Ovary (tissue), 9 donors: ENCODE measurements around the gene CCDC12. TPM values are rescaled to one million over a fixed set of nuclear protein-coding genes. Genes with fewer than 3 reads are reported as not detected.

Experiments
- DNase-seq, 5 donors: peaks; one replicate each; pipeline ENCODE4 v3.0.0-alpha.2; 2019 to 2020
- H3K27ac ChIP-seq, 2 donors: fragments of 200-600 bp; one replicate each; pipeline versions ENCODE4 v1.5.1 to v1.8.0; 2019 to 2022
- H3K27me3 ChIP-seq: fragments of 200-600 bp; one replicate; pipeline ENCODE4 v1.8.0; 2022
- H3K36me3 ChIP-seq: fragments of 200-600 bp; sonication (generic); one replicate; pipeline ENCODE4 v1.5.1; 2019
- H3K4me1 ChIP-seq: one replicate; pipeline ENCODE4 v1.8.1; 2013; ENCODE audit warnings: mild to moderate bottlenecking, moderate library complexity; ENCODE audit not compliant: insufficient read depth
- H3K4me3 ChIP-seq: fragments of 200-600 bp; sonication (generic); one replicate; pipeline ENCODE4 v1.5.1; 2017
- H3K9me3 ChIP-seq, 2 donors: fragments of 200-600 bp in 1 of 2; sonication (generic) in 1 of 2; one replicate each; pipeline versions ENCODE4 v1.5.1 to v1.8.1; 2013 to 2019; ENCODE audit warnings: mild to moderate bottlenecking in 1 of 2, moderate library complexity in 1 of 2
- EP300 ChIP-seq: sonication (generic); formaldehyde crosslinking; IDR thresholded peaks from one replicate; pipeline ENCODE4 v1.6.1; 2017; ENCODE audit warnings: antibody characterized with exemption
- POLR2A ChIP-seq: fragments of 450-650 bp; IDR thresholded peaks from one replicate; pipeline ENCODE4 v1.6.1; 2017; ENCODE audit warnings: antibody characterized with exemption, mild to moderate bottlenecking, moderate library complexity
- WGBS, 3 donors: extraction: QIAGEN DNeasy Blood & Tissue Kit in 1 of 3; methylation state at CpG; one replicate each; pipeline versions ENCODE4 v1.1.5 to v1.1.7; 2013 to 2017; 5-methylcytosine and 5-hydroxymethylcytosine counted together
- intact Hi-C, 4 donors: fragments of 100-400 bp; cut with DNase I; formaldehyde crosslinking; loops; one replicate each; pipeline versions ENCODE4 v1.11.0 to v1.15.1; 2022 to 2023
- polyA plus RNA-seq, 2 donors: library from polyadenylated mRNA; stranded (reverse); fragments of 200-250 nt in 1 of 2; fragments of 350-450 nt in 1 of 2; fragmentation: Illumina TruSeq in 1 of 2; extraction: RNeasy Lipid Tissue Mini Kit (QIAGEN cat#74804) in 1 of 2; gene quantifications; one replicate each; pipeline ENCODE4 v1.2.3, GENCODE V29; 2013 to 2014
- total RNA-seq, 7 donors: library from RNA; depleted of rRNA in 2 of 7; stranded (reverse); fragments of >200 nt in 2 of 7; fragmentation: NEBNext Ultra II Directional in 3 of 7; extraction: Animal tissue kit (Norgen Biotek cat#: 25700) in 3 of 7; gene quantifications; one replicate each; pipeline versions ENCODE4 v1.1.0 to v1.2.4, GENCODE V29; 2016 to 2023
- TF ChIP-seq, protein P1 (sequence below), 3 donors: fragments of 450-650 bp in 2 of 3; fragments of 200-600 bp in 1 of 3; IDR thresholded peaks; one replicate each; pipeline versions ENCODE4 v1.5.1 to v1.8.0; 2016 to 2022; ENCODE audit warnings: antibody characterized with exemption in 3 of 3, mild to moderate bottlenecking in 1 of 3
- donor health status: DM: no; HTN: no; CAD: no; lungs with moderate emphysema.
- donor health status: DM: no; HTN: no; CAD: no.
- donor health status: Bipolar disorder and iron deficiency.
- donor health status: DM: yes; HTN: yes; CAD: no.
- donor health status: DM: no; HTN: no; CAD: no.
- donor health status: DM: yes; HTN: yes; CAD: no.

The CCDC12 gene
- total and polyA plus RNA-seq, 9 donors = 32.2 to 66.7 (median 42.3) TPM

DNA sequence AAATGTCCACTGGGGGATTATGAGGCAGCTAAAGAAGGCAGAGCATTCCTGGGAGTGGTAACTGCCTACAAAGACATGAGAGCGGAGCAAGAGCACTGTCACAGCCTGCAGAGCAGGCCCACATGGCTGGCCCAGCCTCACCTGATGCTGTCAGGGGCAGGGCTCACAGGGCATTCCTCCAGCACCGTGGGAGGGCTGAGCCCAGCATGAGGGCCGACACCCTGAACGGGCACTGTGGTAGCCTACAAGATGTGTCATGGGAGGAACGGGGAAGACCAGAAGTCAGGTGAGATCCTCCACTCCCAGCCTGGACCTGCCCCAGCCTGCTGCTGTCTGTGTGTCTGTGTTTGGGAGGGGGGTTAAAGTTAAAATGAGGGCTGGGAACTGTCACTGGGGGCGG lies 30.1 kb downstream of the CCDC12 start:
- Histone ChIP-seq H3K36me3 (no peaks in the 10 kb centered on the region), H3K9me3 (no peaks in the 10 kb centered on the region), H3K27ac (no peak overlapping the region), H3K27me3 (no peaks in the 10 kb centered on the region), H3K4me1 (peaks cover 44% of the 10 kb centered on the region), H3K4me3 (no peak overlapping the region)
- no peak for TF ChIP-seq POLR2A
- TF ChIP-seq, protein P1, sequence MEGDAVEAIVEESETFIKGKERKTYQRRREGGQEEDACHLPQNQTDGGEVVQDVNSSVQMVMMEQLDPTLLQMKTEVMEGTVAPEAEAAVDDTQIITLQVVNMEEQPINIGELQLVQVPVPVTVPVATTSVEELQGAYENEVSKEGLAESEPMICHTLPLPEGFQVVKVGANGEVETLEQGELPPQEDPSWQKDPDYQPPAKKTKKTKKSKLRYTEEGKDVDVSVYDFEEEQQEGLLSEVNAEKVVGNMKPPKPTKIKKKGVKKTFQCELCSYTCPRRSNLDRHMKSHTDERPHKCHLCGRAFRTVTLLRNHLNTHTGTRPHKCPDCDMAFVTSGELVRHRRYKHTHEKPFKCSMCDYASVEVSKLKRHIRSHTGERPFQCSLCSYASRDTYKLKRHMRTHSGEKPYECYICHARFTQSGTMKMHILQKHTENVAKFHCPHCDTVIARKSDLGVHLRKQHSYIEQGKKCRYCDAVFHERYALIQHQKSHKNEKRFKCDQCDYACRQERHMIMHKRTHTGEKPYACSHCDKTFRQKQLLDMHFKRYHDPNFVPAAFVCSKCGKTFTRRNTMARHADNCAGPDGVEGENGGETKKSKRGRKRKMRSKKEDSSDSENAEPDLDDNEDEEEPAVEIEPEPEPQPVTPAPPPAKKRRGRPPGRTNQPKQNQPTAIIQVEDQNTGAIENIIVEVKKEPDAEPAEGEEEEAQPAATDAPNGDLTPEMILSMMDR (IDR thresholded peaks at IDR 0.05) = no peak
- no peak for TF ChIP-seq EP300
- no peak for DNase-seq
- 83 to 87% (median 85%) methylated on average over 6 of the region's 6 CpGs for WGBS, 3 donors
- intact Hi-C loops = no loop called here

DNA sequence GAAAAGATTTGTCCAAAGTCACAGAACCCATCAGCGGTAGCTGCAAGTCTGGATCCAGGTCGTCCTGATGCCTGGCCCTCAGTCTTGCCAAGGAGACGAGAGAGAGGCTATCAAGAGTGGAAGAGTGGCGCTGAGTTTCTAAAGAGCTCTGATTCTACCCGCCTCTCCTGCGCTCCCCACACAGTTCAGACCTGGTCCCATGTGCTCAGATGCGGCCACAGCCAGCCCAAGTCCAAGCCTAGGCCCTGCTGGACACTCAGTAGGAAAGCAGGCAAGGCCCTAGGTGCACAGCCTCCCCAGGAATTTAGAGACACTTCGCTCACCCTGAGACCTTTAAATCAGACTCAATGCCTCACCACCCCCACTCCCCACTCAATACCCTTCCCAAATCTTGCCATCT lies 32.4 kb downstream of the CCDC12 start:
- 89 to 92% (median 90%) methylated on average over 8 of the region's 8 CpGs for WGBS, 3 donors
- Histone ChIP-seq H3K27ac (no peak overlapping the region), H3K4me3 (no peak overlapping the region), H3K36me3 (no peaks in the 10 kb centered on the region), H3K9me3 (no peaks in the 10 kb centered on the region), H3K27me3 (no peaks in the 10 kb centered on the region), H3K4me1 (peaks cover 36% of the 10 kb centered on the region)
- intact Hi-C loops = no loop called here
- no peak for DNase-seq
- TF ChIP-seq, protein P1 (IDR thresholded peaks at IDR 0.05) = no peak

DNA sequence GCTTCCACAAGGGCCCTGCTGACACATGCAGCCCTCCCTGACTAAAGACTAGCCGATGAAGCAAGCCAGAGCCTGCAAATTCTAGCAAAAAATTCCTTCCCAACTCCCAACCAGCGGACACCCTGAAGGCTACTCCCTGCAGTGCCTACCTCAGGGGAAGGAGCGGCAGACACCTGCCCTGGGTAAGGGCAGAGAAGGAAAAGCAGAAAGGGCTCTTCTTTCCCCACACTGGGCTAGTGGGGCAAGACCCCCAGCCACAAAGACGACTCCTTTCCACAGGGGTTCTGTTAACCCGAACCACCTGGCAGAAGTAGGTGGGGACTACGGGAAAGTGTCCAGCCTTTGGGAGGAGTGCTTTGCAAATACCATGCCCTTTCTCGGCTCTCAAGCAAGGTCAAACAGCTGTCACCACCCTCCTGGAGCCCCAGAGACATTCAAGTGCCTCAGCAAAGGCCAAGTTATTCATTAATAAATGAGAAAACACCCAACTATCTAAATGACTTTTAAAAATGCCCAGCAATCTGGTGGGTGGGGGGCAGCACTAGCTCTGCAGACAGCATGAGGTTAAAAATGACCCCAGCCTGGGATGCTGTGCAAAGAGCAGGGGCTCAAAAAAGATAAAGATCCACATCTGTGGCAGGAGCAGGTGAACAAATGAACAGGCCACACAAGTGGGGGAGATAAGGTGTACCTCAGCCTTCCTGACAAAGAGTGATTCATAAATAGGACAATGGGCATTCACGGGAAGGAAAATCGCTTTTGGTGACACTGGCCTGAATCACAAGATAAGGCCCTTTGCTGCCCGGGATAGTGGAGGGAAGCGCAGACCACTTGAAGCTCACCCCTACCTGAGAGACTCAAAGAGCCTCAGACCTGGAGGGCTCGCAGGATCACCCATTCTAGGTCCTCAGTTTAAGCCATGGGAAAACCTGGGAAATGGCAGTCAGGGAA lies 33.0 kb downstream of the CCDC12 start:
- intact Hi-C loops = no loop called here
- Histone ChIP-seq H3K27ac (no peak overlapping the region), H3K9me3 (no peaks in the 10 kb centered on the region), H3K27me3 (no peaks in the 10 kb centered on the region), H3K4me3 (no peak overlapping the region), H3K36me3 (no peaks in the 10 kb centered on the region), H3K4me1 (peaks cover 31% of the 10 kb centered on the region)
- TF ChIP-seq POLR2A = no peak
- TF ChIP-seq EP300 = no peak
- TF ChIP-seq, protein P1 (IDR thresholded peaks at IDR 0.05) = no peak
- DNase-seq = no peak
- 62 to 71% (median 65%) methylated on average over 12 of the region's 12 CpGs for WGBS, 3 donors

DNA sequence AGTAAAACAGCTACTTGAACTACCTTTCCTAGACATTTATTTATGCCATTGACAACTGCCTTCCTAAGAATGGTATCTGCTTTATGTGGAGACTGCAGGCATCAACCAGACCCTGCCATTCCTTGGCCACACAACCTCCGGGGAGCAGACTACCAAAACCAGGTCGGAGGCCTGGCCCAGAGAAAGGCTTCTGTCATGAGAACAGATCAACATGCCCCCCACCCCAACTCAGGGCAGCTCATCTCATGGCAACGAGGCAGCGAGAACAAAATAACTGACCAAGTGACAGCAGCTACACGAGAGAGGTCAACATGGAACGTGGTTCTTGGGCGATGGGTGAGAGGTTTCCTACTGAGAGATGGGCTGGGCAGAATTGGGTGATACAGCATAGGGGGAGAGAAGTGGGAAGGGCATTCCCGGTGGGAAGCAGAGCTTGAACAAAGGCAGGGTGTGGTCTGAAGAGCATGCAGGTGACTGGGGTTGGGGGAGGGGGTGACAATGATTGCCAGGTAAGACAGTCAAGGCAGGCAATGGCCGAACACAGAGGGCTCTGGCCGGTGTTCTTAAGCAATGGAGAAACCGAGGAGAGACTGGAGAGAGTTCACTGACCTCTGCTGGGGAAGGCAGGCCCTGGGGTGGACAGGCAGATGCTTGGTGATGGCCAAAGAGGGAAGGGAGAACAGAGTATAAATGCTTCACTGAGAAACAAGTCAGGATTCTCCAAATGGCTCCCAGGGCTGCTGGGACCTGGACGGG lies 33.9 kb downstream of the CCDC12 start:
- 85 to 86% (median 85%) methylated on average over 12 of the region's 12 CpGs for WGBS, 3 donors
- Histone ChIP-seq H3K36me3 (no peaks in the 10 kb centered on the region), H3K4me1 (peaks cover 23% of the 10 kb centered on the region), H3K9me3 (no peaks in the 10 kb centered on the region), H3K27me3 (no peaks in the 10 kb centered on the region), H3K4me3 (no peak overlapping the region), H3K27ac (no peak overlapping the region)
- no peak for DNase-seq
- TF ChIP-seq POLR2A (no peak), EP300 (no peak)
- TF ChIP-seq, protein P1 (IDR thresholded peaks at IDR 0.05) = no peak
- intact Hi-C loops = no loop called here
